Ureter (tissue), 1 donor: ENCODE results near the gene P2RY14. TPM values are rescaled to one million over a fixed set of nuclear protein-coding genes. Genes with fewer than 3 reads are reported as not detected.

Source experiments
- DNase-seq: peaks from one replicate; pipeline ENCODE4 v3.0.0-alpha.2; 2020; ENCODE audit warnings: low spot score
- total RNA-seq: library from RNA; stranded (reverse); gene quantifications from one replicate; pipeline ENCODE4 v1.2.4, GENCODE V29; 2023
- donor health status: DM: yes; HTN: yes; CAD: no.

Gene P2RY14
- total RNA-seq, 1 donor from 2014 or later = 0.68 TPM

DNA sequence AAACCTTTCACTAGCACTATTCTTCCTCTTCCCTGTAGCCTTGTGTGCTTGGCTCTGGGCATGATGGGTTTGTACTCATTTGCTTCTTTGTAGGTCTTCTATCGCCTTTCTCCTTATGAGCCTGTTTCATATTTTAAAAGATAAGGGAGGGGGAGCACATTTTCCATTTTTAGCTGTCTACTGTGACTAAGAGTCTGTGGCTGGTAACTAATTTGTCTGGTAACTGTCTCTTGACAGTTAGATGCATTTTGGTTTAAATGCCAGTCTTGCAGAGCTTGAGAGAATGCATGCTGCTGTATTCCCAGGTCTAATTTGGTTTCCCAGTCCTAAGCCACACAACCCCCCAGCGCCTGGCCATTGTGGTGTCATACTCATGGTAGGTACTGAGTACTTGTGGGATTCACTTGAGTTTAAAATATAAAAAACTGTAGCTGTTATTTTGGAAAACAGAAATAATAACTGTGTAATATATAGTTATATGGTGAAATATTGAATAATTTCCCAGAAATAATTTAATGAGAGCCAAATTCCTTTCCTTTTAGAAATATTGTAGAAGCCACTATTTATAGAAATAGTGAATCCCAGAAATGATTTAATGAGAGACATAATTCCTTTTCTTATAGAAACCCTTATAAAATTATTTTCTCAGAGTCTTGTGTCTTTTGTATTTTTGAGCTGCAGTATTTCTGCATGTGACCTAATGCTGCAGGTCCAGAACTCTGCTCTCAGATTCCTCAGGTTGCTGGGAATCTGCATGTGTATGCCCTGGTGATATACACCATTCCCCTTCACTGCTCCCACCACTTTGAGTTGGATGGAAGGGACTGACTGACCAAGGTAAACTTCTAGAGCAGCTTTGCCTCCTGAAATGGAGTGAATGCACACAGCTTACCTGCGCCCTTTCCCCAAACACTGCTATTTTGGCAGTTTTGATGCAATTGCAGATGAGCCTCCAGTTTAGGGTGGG, 61.4 kb downstream of the P2RY14 start:
- DNase-seq = no peak

DNA sequence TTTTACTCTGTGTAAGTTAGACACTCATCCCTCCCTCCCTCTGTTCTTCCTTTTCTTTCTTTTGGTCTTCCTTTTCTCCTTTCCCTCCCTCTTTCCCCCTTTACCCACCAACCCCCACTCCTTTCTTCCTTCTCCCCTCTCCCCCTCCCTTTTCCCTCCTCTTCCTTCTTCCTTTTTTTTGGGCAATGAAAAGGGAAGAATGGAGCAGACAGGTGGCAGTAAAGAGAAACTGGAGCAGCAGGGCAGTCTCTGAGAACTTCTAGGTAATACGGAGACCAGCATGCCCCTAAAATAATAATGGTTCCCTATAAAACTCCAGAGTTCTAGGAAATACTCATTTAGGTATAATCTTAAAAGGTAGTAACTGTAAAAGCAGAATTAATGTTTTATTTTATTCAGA, 63.9 kb downstream of the P2RY14 start:
- no peak for DNase-seq

DNA sequence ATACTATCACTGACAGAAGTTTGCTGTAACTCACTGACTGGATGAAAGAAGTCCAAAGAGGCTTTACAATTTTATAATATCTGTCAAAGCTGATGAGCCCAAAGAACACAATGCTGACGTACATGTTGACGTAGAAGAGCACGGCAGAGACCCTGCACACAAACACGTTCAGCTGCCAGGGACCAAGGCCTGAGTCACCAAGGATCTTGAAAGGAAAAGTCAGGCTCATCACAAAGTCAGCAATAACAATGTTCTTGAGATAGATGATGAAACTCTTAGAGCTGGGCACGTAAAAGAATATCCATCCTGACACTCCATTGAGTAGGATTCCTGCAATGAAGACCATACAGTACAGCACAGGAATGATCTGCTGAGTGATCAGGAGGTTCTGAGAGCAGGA, 64.5 kb downstream of the P2RY14 start:
- DNase-seq = no peak

DNA sequence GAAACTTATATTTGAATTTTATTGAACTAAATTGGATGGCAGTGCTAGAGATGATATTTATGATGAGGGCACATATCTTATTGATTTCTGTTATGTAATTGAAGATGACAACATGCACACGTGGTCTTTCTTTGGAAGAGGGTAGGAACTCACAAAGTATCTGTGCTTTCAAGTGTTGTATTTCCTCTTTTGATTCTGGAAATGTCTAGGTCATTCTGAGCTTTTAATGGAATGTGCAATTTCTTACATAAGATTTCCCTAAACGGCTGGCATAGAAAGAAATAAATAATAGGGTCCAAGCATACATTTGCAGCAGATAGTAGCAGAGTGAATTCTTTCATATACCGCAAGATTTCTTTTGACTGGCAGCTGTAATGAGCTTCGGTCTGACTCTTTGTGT, 65.2 kb downstream of the P2RY14 start:
- DNase-seq = no peak

DNA sequence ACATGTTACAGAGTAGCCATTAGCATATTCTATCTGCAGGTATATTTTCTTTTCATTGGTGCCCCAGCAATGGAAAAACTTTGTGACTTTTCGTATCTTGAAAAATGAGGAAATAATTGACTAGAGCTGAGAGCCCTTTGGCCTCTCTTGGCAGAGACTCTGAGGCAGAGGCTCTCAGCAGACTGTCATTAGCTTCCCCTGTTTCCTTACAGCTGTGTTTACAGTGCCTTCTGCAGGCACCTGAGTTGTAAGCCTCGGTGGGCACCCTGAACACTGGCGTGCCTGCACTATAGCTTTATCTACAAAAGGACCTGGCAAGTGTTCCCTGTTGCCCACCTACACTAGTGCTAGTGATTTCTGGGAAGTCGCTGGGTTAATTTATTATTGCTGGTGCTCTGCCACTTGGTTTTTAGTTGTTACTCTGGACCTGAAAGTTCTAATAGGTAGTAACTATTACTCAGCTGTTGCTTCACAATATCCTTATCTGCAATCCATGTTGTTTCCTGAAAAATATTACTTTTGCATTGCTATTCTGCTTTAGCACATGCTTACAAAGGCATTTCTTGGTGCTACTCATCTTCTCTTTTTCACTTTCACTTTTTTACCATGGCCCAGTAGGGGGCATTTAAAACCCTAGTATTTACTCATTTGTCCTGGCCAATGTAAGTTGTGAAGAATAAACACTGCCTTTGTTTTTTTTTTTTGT, 67.5 kb downstream of the P2RY14 start:
- no peak for DNase-seq

DNA sequence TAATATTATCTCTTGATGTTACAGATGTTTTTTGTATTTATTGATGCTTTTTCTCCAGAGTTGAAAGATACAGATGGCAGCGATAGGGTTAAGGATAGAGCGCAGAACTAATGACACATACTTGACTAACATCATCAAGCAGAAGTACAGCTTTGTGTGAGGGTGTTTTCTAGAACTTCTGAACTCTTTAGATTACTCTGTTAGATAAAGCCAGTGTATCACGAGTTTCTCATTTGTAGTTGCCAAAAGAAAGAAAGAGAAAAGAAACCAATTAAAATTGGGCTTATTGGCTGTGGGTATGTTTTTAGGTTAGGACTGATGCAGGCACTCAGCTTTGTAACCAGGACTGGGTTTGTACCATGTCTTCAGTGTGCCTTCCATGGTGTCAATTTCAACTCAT, 68.7 kb downstream of the P2RY14 start:
- no peak for DNase-seq

DNA sequence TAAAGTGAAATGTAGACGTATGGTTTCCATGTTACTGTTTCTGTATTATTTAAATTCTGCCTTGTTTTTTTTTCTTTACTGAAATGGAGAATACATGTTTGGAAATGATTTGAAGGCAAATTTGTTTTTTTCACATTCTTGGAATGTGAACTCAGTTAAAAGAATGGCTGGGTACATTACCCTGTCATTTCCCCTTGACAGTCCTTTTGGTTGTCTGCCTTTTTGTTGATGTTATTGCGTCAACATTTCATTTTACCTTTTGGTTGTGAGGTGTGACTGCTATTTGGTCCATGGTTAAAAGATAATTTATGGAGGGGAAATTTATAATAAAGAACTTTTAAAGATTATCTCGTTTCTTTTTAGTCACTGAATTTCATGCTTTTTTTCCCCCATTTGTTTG, 72.1 kb downstream of the P2RY14 start:
- no peak for DNase-seq

DNA sequence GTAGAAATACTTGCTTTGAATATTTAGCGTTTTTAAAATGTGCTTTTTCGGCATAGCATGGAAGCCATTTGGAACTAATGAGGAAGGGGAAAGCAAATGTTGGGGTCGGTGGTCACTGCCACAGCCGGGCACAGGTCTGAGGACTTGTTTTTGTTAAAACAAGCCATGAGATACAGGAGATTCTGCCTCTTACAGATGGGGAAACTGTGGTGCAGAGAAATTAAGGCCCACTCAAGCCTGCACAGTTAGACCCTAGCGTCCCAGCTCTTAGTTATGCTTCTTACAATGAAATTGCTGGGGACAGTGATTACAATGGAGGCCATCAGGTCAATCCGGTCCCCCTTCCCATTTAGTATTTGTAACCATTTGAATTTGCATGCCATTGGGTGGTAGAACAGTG, 72.9 kb downstream of the P2RY14 start:
- DNase-seq = no peak

DNA sequence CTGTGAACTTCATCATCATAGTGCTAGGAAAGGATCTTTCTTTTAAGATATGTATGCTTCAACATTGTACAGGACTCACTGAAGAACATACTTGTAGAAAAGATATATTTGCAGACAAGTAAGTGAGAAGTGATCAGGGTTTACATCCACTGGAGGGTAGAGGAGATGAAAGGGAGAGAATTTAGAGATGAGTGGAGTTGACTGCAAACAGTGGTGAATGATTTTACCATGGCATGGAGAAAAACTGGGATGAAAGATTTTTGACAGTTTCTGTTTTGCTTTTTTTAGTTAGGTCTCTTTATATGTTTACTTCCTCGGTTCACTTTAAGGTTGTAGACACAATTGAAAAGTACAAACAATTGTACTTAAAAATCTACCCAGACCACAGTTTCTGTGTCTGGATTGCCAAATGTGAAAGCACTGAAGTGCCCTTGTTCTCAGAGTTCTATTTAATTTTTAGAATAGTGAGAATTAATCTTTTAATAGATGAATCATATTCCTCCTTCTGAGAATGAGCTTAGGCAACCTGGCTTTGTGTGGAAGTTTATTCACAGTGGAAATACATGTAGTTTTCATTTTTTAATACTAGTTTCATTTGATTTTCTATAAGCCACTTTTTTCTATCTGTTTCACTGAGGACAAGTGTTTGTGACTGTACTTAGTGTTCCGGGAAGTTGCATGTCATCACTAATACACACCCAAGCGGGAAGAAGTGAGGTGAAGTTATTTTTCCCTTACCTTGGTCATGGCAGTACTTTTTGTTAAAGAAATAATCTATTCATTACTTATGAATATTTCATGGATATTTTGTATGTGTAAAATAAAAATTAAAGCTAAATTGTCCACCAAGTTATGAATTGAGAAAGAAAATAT, 73.6 kb downstream of the P2RY14 start:
- DNase-seq = no peak

DNA sequence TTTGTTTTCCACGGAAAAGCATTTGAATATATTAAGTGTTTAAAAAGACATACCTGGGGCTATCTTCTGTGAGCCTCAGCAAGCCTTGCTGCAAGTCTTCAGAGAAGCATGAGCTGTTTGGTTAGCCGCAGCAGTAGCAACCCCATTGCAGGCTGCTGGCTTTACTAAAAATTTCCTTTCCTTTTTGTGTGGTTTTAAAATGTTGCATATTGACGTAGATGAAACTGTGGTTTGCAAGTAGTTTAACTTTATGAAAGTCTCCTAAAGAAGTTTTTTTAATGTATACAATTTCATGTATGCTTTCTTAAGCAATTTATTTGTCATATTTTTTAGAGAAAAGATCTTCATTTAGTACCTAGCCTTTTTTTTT, 75.3 kb downstream of the P2RY14 start, which contains the start of gene GPR171:
Gene GPR171, minus strand, starts transcription at position 166 of the 370 bp plus-strand sequence. CDS start 3,830 bp downstream, outside the sequence.
- DNase-seq = no peak

DNA sequence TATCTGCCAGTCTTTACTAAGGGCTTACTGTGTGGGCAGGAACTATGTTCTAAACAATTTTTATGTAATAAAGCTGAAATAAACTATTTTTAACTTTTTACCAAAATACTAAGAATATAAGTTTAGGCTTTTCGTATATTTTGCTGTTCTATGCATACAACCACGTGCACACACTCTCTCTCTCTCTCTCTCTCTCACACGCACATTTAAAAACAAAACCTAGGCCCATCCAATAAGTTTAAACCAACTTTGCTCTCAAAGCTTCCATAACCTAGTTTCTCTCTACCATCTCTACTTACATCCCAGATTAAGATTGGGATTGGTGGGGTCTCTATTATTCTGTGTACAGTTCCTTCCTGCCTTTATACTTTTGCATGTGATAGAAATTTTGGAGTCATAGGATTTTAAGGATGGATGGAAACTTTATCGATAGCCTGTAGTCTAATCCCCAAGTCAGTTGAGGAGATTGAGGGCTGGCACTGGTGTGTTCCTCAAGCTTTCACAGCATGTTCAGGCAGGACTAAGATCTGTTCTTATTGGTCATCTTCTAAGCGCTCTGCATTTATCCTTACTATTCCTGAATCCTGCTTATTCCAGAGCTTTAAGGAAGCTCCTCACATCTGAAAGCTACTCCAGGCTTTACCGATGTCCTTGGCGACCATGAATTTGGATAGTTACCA, 77.2 kb downstream of the P2RY14 start:
- DNase-seq = no peak

DNA sequence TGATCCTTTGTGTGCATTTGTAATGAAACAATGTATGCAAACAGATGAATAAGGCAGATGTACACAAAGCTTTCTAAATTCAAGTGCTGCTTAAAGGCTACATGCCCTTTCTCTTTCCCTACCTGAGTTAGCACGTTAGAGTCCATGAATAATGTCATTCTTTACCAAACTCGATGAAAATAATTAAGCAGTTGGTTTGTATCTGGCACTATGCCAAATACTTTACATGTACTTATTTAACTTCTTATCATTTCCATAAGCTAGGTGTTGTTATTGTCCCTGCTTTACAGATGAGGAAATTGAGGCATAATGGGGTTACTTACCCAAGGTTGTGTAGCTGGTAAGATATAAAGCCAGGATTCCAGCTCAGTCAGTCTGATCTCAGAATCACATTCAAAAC, 77.8 kb downstream of the P2RY14 start:
- no peak for DNase-seq

DNA sequence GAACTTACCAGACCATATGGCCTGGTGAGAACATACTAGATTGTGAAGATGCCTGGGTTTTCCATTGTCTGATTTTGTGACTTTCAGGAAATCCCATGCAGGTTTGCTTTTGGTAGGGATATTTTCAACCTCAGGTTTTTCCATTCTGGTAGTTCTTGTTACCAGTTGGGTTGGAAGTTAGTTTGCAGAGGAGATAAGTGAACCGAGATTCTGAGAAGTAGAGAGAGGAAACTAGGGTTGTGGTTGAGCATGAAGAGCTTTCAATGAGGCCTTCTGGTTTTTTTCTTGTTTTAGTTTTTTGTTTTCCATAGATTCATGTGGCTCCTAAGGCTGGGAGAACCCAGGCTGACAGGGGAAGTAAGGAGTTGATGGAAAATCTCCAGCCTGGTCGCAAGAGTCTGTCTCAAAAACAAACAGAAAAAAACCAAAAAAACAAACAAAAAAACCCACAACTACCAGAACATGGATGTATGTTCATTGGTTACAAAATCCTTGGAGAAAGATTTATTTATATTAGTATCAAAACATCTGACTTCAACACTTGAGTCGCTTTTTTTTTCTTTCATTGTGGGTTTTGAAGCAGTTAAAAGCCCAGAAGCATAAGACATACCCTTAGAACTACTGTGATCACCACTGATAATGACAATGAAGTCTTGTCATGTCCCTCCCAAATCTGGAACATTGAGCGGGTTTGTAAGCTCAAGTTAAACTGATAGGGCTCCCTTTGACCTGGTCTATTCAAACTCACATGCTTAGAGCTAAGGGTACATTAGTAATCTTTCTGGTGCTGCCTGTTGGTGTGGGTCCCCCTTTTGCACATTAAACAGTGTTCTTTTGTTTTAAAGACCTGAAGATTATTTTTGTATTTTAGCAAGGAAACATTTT, 78.5 kb downstream of the P2RY14 start:
- no peak for DNase-seq

DNA sequence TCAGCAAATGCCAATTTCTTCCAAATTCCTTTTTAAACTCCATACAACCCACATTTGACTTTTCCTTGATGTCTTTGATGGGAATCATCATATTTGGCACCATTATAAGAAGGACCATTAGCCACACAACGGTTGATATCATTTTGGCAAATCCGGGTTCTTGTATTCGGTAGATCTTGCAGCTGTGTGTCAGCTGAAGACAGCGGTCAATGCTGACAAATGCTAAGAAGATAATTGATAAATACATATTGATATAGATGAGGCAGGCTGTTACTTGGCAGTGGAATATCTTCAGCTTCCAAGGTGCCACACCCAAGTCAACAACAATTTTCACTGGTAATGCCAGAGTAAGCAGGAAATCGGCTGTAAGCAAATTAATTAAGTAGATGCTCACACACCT, 79.5 kb downstream of the P2RY14 start:
- no peak for DNase-seq

DNA sequence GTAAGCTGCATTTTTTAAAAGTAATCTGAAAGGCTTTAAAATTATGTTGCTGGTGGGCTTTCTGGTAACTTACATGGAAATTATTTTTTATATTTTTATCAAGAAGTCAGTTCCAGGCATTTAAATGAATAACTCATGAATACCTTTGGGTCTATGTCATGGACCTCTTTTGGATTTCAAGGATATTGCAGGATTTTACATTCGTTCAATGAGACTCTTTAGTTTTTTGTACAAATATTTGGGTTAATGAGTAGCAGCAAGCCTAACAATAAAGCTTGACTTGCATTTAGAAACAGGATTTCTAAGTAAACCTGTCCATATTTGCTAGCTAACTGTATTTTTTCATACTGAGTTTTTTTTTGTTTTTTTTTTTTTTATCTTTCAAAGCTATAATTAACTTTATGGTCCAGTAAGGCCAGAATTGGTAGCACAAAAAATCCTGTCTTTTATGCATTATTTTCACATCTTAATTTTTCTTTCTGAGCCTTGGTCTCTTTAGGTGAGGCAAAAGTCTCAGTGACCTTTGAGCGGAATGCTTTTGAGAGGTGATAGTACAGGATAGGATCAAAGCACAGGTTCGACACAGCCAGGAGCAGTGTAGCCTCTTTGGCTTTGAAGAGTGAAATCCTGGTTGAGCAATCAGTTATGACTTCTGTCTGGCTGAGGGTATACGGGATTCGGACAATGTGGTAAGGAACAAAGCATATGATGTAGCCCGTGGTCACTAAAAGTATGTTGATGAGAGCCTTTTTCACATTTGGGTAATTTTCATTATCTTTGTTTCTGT, 80.2 kb downstream of the P2RY14 start:
- DNase-seq = no peak

DNA sequence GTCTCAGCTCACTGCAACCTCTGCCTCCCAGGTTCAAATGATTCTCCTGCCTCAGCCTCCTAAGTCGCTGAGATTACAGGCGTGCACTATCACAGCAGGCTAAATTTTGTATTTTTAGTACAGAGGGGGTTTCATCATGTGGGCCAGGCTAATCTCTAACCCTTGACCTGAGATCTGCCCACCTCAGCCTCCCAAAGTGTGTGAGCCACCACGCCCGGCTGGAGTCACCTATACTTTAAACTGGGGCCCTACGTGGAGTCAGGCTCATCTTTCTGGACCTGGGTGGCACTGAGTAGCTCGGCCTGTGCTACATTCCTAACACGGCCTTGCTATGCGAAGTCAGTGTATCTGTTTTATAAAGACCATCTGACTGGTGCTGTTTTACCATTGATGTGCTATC, 81.1 kb downstream of the P2RY14 start:
- DNase-seq = no peak

DNA sequence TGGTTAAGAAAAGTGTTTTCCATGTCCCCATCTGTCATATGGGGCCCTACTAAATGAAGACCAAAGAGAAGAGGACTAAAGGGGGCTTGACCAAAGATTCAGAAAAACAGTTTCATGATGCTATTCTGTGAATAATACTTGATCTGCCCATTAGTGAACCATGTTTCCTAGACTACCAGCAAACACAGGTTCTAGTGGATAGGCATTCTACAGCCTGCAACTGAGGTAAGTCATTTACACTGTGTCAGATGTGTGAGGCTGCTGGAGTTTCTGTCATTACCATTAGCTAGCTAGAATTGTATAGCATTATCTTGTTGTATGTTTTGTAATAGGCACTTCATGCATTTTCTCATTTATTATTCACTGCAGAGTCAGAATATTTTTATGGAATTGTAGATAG, 81.9 kb downstream of the P2RY14 start:
- no peak for DNase-seq

DNA sequence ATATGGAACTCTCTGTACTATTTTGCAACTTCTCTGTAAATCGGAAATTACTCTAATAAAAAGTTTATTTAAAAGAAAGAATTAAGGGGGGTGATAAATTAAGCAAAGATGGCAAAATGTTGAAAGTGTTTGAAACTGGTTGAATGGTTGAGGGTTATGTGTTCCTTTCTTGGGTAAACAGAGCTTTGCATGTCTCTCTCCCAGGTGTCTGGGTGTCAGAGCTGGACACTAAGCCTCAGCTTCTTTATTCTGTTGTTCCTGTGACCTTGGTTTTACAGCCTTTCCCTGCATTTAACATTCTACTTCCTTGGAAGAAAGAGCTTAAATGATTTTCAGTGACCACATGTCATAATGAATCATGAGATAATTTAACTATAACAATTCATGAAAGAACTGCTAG, 82.5 kb downstream of the P2RY14 start:
- DNase-seq = no peak

DNA sequence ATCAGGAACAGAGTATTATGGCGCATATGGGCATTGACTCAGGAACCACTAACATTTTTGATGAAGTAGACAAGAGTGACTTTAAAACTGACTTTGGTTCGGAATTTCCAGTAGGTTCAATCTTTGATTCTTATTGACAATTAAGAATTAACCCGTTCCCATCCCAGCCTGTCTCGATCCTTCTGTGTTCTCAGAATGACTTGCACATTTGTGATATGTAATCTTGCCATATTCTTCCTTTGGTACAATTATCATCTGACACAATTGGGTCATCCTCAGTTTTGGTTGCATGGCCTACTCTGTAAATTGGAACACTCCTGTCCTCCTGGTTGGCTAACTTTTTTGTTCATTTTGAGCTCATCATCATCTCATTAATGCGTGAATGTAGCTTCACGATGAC, 85.8 kb downstream of the P2RY14 start:
- no peak for DNase-seq

DNA sequence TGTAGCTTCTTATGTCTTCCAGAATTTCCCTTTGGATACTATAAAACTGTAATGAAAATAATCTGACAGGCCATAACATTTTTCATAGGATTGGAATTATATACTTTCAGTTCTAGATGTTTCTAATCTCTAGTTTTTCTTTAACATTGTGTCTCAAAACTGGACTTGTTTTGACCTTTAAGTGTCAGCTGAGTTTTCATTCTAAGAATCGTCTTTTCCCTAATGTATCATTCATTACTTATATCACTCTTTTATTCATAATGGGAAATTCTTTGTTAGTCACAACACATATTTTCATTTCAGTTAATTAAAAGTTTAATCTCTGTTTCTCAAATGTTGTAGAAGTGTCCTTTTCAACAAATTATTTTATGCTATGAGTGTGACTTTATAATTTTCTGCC, 87.2 kb downstream of the P2RY14 start:
- no peak for DNase-seq
